Progenitor cell of endocrine pancreas (in vitro differentiated cells): ENCODE measurements around the gene SLC4A9. TPM values are rescaled to one million over a fixed set of nuclear protein-coding genes. Genes with fewer than 3 reads are reported as not detected.

Experiments
- DNase-seq: peaks from one replicate; pipeline ENCODE4 v3.0.0; 2021; ENCODE audit warnings: low spot score; ENCODE audit not compliant: unreplicated experiment
- H3K27ac Mint-ChIP-seq: 2 replicates; pipeline ENCODE4 v1.8.0; 2021; ENCODE audit warnings: mild to moderate bottlenecking, moderate library complexity, mixed read lengths
- H3K27me3 Mint-ChIP-seq: 2 replicates; pipeline ENCODE4 v1.8.0; 2021; ENCODE audit warnings: mixed read lengths
- H3K36me3 Mint-ChIP-seq: 2 replicates; pipeline ENCODE4 v1.8.0; 2022; ENCODE audit warnings: mixed read lengths; ENCODE audit not compliant: insufficient read depth
- H3K4me1 Mint-ChIP-seq: 2 replicates; pipeline ENCODE4 v1.8.0; 2021; ENCODE audit warnings: low read depth, mixed read lengths
- H3K4me3 Mint-ChIP-seq: 2 replicates; pipeline ENCODE4 v1.8.0; 2021; ENCODE audit warnings: low read depth, mild to moderate bottlenecking, moderate library complexity, mixed read lengths
- H3K9me3 Mint-ChIP-seq: 2 replicates; pipeline ENCODE4 v1.8.0; 2021; ENCODE audit warnings: low read depth, mixed read lengths
- CTCF ChIP-seq: fragments of 200-600 bp; sonication (generic); IDR thresholded peaks from one replicate; pipeline ENCODE4 v1.5.0; 2021; ENCODE audit warnings: antibody characterized with exemption, mild to moderate bottlenecking; ENCODE audit not compliant: unreplicated experiment
- total RNA-seq: library from RNA; stranded (reverse); gene quantifications from 2 replicates; pipeline ENCODE4 v1.2.1, GENCODE V29; 2021

The SLC4A9 gene
- total RNA-seq, 1 donor from 2014 or later, result 0.31 TPM

- no peak for TF ChIP-seq CTCF
- Mint-ChIP-seq H3K27me3 (peaks cover 8% of the 10 kb centered on the region), H3K9me3 (no peaks in the 10 kb centered on the region), H3K27ac (no peak overlapping the region), H3K36me3 (no peaks in the 10 kb centered on the region), H3K4me3 (no peak overlapping the region), H3K4me1 (no peaks in the 10 kb centered on the region)
- DNase-seq, result no peak
Measured at GRCh38 chr5:140338908-140339307, 21.1 kb upstream of the SLC4A9 start.

GRCh38 chr5:140339636-140340035 lies 20.4 kb upstream of the SLC4A9 start:
- Mint-ChIP-seq H3K9me3 (no peaks in the 10 kb centered on the region), H3K36me3 (no peaks in the 10 kb centered on the region), H3K27ac (no peak overlapping the region), H3K4me3 (no peak overlapping the region), H3K27me3 (peaks cover 14% of the 10 kb centered on the region), H3K4me1 (no peaks in the 10 kb centered on the region)
- no peak for DNase-seq
- TF ChIP-seq CTCF, result no peak

- H3K27ac Mint-ChIP-seq, result no peak overlapping the region
- H3K4me1 Mint-ChIP-seq, result peaks cover 2% of the 10 kb centered on the region
- TF ChIP-seq CTCF, result no peak
- peaks cover 23% of the 10 kb centered on the region for H3K27me3 Mint-ChIP-seq
- H3K4me3 Mint-ChIP-seq, result no peak overlapping the region
- no peaks in the 10 kb centered on the region for H3K36me3 Mint-ChIP-seq
- no peaks in the 10 kb centered on the region for H3K9me3 Mint-ChIP-seq
- no peak for DNase-seq
Measured at GRCh38 chr5:140340605-140341121, 19.3 kb upstream of the SLC4A9 start.

GRCh38 chr5:140341591-140341990 lies 18.4 kb upstream of the SLC4A9 start:
- TF ChIP-seq CTCF, result no peak
- no peaks in the 10 kb centered on the region for H3K36me3 Mint-ChIP-seq
- H3K27me3 Mint-ChIP-seq, result peaks cover 25% of the 10 kb centered on the region
- H3K4me3 Mint-ChIP-seq, result no peak overlapping the region
- H3K4me1 Mint-ChIP-seq, result peaks cover 2% of the 10 kb centered on the region
- no peak overlapping the region for H3K27ac Mint-ChIP-seq
- no peaks in the 10 kb centered on the region for H3K9me3 Mint-ChIP-seq
- DNase-seq, result no peak

- no peaks in the 10 kb centered on the region for H3K9me3 Mint-ChIP-seq
- peaks cover 5% of the 10 kb centered on the region for H3K4me1 Mint-ChIP-seq
- DNase-seq, result no peak
- no peak overlapping the region for H3K27ac Mint-ChIP-seq
- no peak overlapping the region for H3K4me3 Mint-ChIP-seq
- no peaks in the 10 kb centered on the region for H3K36me3 Mint-ChIP-seq
- no peak for TF ChIP-seq CTCF
- H3K27me3 Mint-ChIP-seq, result peaks cover 25% of the 10 kb centered on the region
Measured at GRCh38 chr5:140342287-140342686, 17.7 kb upstream of the SLC4A9 start.
